SK-N-MC (cell line): ENCODE measurements around the gene BACH2.

ENCODE experiments used
- EZH2 ChIP-seq: fragments of 200-600 bp; sonication (generic); IDR thresholded peaks from one replicate; pipeline ENCODE4 v1.6.1; 2017; ENCODE audit warnings: antibody characterized with exemption
- POLR2AphosphoS5 ChIP-seq: IDR thresholded peaks from 2 replicates; pipeline ENCODE4 v1.6.1; 2012; ENCODE audit warnings: mild to moderate bottlenecking, low read depth, low read length, borderline replicate concordance

DNA sequence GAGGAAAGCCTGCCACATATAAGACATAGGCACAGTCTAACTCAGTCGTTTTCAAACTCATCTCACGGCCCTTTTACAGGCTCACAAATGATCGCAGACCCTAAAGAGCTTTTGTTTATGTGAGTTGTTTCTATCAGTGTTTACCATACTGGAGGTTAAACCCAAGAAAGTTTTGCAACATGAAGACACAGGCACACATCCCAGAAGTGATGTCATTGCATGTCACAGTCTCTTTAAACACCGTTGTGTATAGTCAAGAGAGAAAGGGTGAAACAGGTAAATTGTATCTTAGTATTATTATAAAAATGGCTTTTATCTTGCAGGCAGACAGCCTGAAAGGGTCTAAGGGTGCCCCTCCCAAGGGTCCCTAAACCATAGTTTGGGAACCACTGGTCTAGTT is 96.7 kb downstream of the BACH2 start:
- no peak for TF ChIP-seq EZH2
- no peak for TF ChIP-seq POLR2AphosphoS5
